K562 (cell line): Measurements from ENCODE around the gene LCN15. TPM values are rescaled to one million over a fixed set of nuclear protein-coding genes. Genes with fewer than 3 reads are reported as not detected.

Experiments used
- ATF6 ChIP-seq: sonication (generic); formaldehyde crosslinking; IDR thresholded peaks from 2 replicates; pipeline ENCODE4 v1.4.0; 2020; ENCODE audit warnings: mild to moderate bottlenecking, missing genetic modification reagents
- CEBPB ChIP-seq: fragments of 450-650 bp; IDR thresholded peaks from 2 replicates; pipeline ENCODE4 v1.6.1; 2016; ENCODE audit warnings: missing genetic modification characterization, missing compliant biosample characterization
- CXXC5 ChIP-seq: fragments of 250-450 bp; sonication (Bioruptor Pico); IDR thresholded peaks from 2 replicates; pipeline ENCODE4 v1.8.0; 2022; ENCODE audit warnings: inconsistent platforms, mild to moderate bottlenecking, moderate library complexity
- FOXP4 ChIP-seq: sonication (generic); formaldehyde crosslinking; IDR thresholded peaks from 2 replicates; pipeline ENCODE4 v1.8.0; 2022; ENCODE audit warnings: mild to moderate bottlenecking, missing genetic modification reagents, borderline replicate concordance
- HCFC1 ChIP-seq: IDR thresholded peaks from 2 replicates; pipeline ENCODE4 v1.6.1; 2012; ENCODE audit warnings: low read depth, low read length, improper control_type of control experiment
- HOMEZ ChIP-seq: fragments of 250-450 bp; sonication (Bioruptor Pico); IDR thresholded peaks from 2 replicates; pipeline ENCODE4 v1.4.0; 2020; ENCODE audit warnings: mild to moderate bottlenecking, moderate library complexity
- KAT7 ChIP-seq: sonication (generic); formaldehyde crosslinking; IDR thresholded peaks from 2 replicates; pipeline ENCODE4 v1.8.0; 2022; ENCODE audit warnings: missing genetic modification reagents, mild to moderate bottlenecking, borderline replicate concordance
- KLF13 ChIP-seq: fragments of 450-650 bp; IDR thresholded peaks from 2 replicates; pipeline ENCODE4 v1.6.1; 2016; ENCODE audit warnings: missing genetic modification characterization, low read depth, mild to moderate bottlenecking, missing compliant biosample characterization, moderate library complexity, borderline replicate concordance
- L3MBTL2 ChIP-seq: fragments of 450-650 bp; IDR thresholded peaks from 2 replicates; pipeline ENCODE4 v1.6.1; 2016; ENCODE audit warnings: mild to moderate bottlenecking, moderate library complexity
- LCOR ChIP-seq: sonication (generic); formaldehyde crosslinking; IDR thresholded peaks from 2 replicates; pipeline ENCODE4 v1.8.0; 2022; ENCODE audit warnings: mild to moderate bottlenecking, missing genetic modification reagents
- MAX ChIP-seq: sonication (generic); formaldehyde crosslinking; IDR thresholded peaks from 2 replicates; pipeline ENCODE4 v1.9.0; 2022; ENCODE audit warnings: mild to moderate bottlenecking, missing genetic modification reagents
- NUFIP1 ChIP-seq: fragments of 450-650 bp; IDR thresholded peaks from 2 replicates; pipeline ENCODE4 v1.6.1; 2018; ENCODE audit not compliant: partially characterized antibody
- PHTF2 ChIP-seq: fragments of 250-450 bp; sonication (Bioruptor Pico); IDR thresholded peaks from 2 replicates; pipeline ENCODE4 v1.5.0; 2021; ENCODE audit warnings: mild to moderate bottlenecking
- RREB1 ChIP-seq: fragments of 250-450 bp; sonication (Bioruptor Pico); IDR thresholded peaks from 2 replicates; pipeline ENCODE4 v1.4.0; 2020
- SMARCA5 ChIP-seq: fragments of 450-650 bp; IDR thresholded peaks from 2 replicates; pipeline ENCODE4 v1.6.1; 2016
- TSC22D4 ChIP-seq: fragments of 450-650 bp; IDR thresholded peaks from 2 replicates; pipeline ENCODE4 v1.6.1; 2016; ENCODE audit warnings: missing genetic modification characterization, missing biosample characterization, control low read depth
- polyA plus RNA-seq, 8 experiments: library from polyadenylated mRNA; depleted of rRNA in 4 of 8; stranded (reverse) in 5 of 8; unstranded in 3 of 8; fragments of >200 nt; fragmentation: Nextera tagmentation in 2 of 8; fragmentation: Illumina TruSeq in 1 of 8; extraction: Ambion mirVana in 2 of 8; extraction: Trizol in 1 of 8; gene quantifications; 2 replicates each; pipeline versions ENCODE4 v1.2.1 to v1.2.3, GENCODE V29; 2011 to 2014; ENCODE audit warnings: inconsistent platforms in 1 of 8, missing spikeins in 1 of 8
- total RNA-seq, 7 experiments: library from RNA; depleted of rRNA in 6 of 7; stranded (reverse); fragments of >200 nt in 6 of 7; fragmentation: Illumina TruSeq in 2 of 7; extraction: Trizol in 2 of 7; gene quantifications; 2 replicates each; pipeline versions ENCODE4 v1.2.1 to v1.2.3, GENCODE V29; 2011 to 2021; ENCODE audit warnings: low replicate concordance in 1 of 7

Gene LCN15
- total and polyA plus RNA-seq, 9 of the 15 experiments (the other 6 are each of a cell fraction or from before 2014, with no cell fraction given): 0.66 TPM; not detected in 8

GRCh38 chr9:136791516-136792276 is 27.4 kb upstream of the LCN15 start (continued):
- TF ChIP-seq HOMEZ (CRISPR knock-in tag): no peak
- peak; percentile 29; the same call in 1 of the 2 replicates for TF ChIP-seq CXXC5 (CRISPR knock-in tag)
- TF ChIP-seq HCFC1: 0 out of 2 replicates have a peak, but pooled peaks have one; percentile 8
- TF ChIP-seq KAT7 (CRISPR knock-in tag): peak; percentile 97
- no peak for TF ChIP-seq KLF13 (tag)
- TF ChIP-seq MAX: peak; percentile 64
- TF ChIP-seq PHTF2 (CRISPR knock-in tag): no peak
- TF ChIP-seq L3MBTL2: peak; percentile 59
- TF ChIP-seq SMARCA5: peak; percentile 90
- TF ChIP-seq ATF6 (CRISPR knock-in tag): 0 out of 2 replicates have a peak, but pooled peaks have one; percentile 89
- TF ChIP-seq RREB1 (CRISPR knock-in tag): peak; percentile 36; the same call in 1 of the 2 replicates
- TF ChIP-seq CEBPB (tag): no peak
- TF ChIP-seq NUFIP1: no peak
- no peak for TF ChIP-seq TSC22D4 (tag)
- TF ChIP-seq FOXP4 (CRISPR knock-in tag): no peak
- peak; percentile 21; the same call in 1 of the 2 replicates for TF ChIP-seq LCOR (CRISPR knock-in tag)
